Skeletal muscle satellite cell (primary cell): Measurements from ENCODE around the gene ST8SIA3.
"Not testable (repeated sequence)": the region's sequence is repeated elsewhere in the genome, so short reads cannot be mapped to it uniquely, and the experiment has no call there.

Experiments
- H3K27me3 ChIP-seq: 2 replicates; pipeline ENCODE4 v1.7.0; 2013; ENCODE audit warnings: low read length; ENCODE audit not compliant: control insufficient read depth, insufficient read depth
- H3K36me3 ChIP-seq: 2 replicates; pipeline ENCODE4 v1.7.0; 2013; ENCODE audit warnings: mild to moderate bottlenecking, control low read depth, low read length; ENCODE audit not compliant: insufficient read depth
- H3K4me1 ChIP-seq: 2 replicates; pipeline ENCODE4 v1.7.0; 2013; ENCODE audit warnings: low read length; ENCODE audit not compliant: control insufficient read depth, insufficient read depth
- H3K4me2 ChIP-seq: 2 replicates; pipeline ENCODE4 v1.7.0; 2013; ENCODE audit warnings: mild to moderate bottlenecking, low read length
- H3K4me3 ChIP-seq: 2 replicates; pipeline ENCODE4 v1.7.0; 2013; ENCODE audit warnings: low read length
- H3K9ac ChIP-seq: 2 replicates; pipeline ENCODE4 v1.7.0; 2013; ENCODE audit warnings: mild to moderate bottlenecking, low read depth, low read length, moderate library complexity
- H3K9me3 ChIP-seq: replicated peaks from 2 replicates; pipeline ENCODE4 v1.7.0; 2013; ENCODE audit warnings: mild to moderate bottlenecking, control low read depth, low read length

The ST8SIA3 gene

GRCh38 chr18:57372444-57372843 is 20.1 kb downstream of the ST8SIA3 start:
- no peaks in the 10 kb centered on the region for H3K9me3 ChIP-seq
- no peaks in the 10 kb centered on the region for H3K36me3 ChIP-seq
- no peak overlapping the region for H3K9ac ChIP-seq
- no peaks in the 10 kb centered on the region for H3K4me1 ChIP-seq
- no peaks in the 10 kb centered on the region for H3K27me3 ChIP-seq
- H3K4me2 ChIP-seq: no peak overlapping the region
- H3K4me3 ChIP-seq: no peak overlapping the region

GRCh38 chr18:57373017-57373416 is 20.7 kb downstream of the ST8SIA3 start:
- Histone ChIP-seq H3K27me3 (no peaks in the 10 kb centered on the region), H3K9ac (no peak overlapping the region), H3K36me3 (no peaks in the 10 kb centered on the region), H3K9me3 (no peaks in the 10 kb centered on the region), H3K4me2 (no peak overlapping the region), H3K4me1 (no peaks in the 10 kb centered on the region), H3K4me3 (no peak overlapping the region)

- Histone ChIP-seq H3K27me3 (peaks cover 3% of the 10 kb centered on the region), H3K9ac (no peak overlapping the region), H3K4me3 (no peak overlapping the region), H3K4me1 (no peaks in the 10 kb centered on the region), H3K36me3 (no peaks in the 10 kb centered on the region), H3K4me2 (no peak overlapping the region), H3K9me3 (no peaks in the 10 kb centered on the region)
Observed at GRCh38 chr18:57376503-57376902, 24.1 kb downstream of the ST8SIA3 start.

- Histone ChIP-seq H3K4me2 (no peak overlapping the region), H3K4me3 (no peak overlapping the region), H3K9ac (no peak overlapping the region), H3K4me1 (no peaks in the 10 kb centered on the region), H3K27me3 (no peaks in the 10 kb centered on the region), H3K36me3 (no peaks in the 10 kb centered on the region), H3K9me3 (no peaks in the 10 kb centered on the region)
Observed at GRCh38 chr18:57389271-57389670, 36.9 kb downstream of the ST8SIA3 start.

- Histone ChIP-seq H3K9me3 (no peaks in the 10 kb centered on the region), H3K4me1 (no peaks in the 10 kb centered on the region), H3K4me3 (no peak overlapping the region), H3K36me3 (no peaks in the 10 kb centered on the region), H3K27me3 (no peaks in the 10 kb centered on the region), H3K4me2 (no peak overlapping the region), H3K9ac (no peak overlapping the region)
Observed at GRCh38 chr18:57390044-57390443, 37.7 kb downstream of the ST8SIA3 start.

GRCh38 chr18:57394749-57395148 is 42.4 kb downstream of the ST8SIA3 start:
- not testable (repeated sequence) for H3K27me3 ChIP-seq, H3K4me2 ChIP-seq, H3K4me1 ChIP-seq, H3K4me3 ChIP-seq, H3K9me3 ChIP-seq, H3K9ac ChIP-seq, H3K36me3 ChIP-seq

GRCh38 chr18:57396831-57397230 is 44.5 kb downstream of the ST8SIA3 start:
- not testable (repeated sequence) for H3K4me3 ChIP-seq, H3K36me3 ChIP-seq, H3K9me3 ChIP-seq, H3K27me3 ChIP-seq, H3K4me1 ChIP-seq, H3K4me2 ChIP-seq, H3K9ac ChIP-seq

GRCh38 chr18:57397440-57398132 is 45.2 kb downstream of the ST8SIA3 start:
- no peak overlapping the region for H3K4me2 ChIP-seq
- no peak overlapping the region for H3K4me3 ChIP-seq
- no peaks in the 10 kb centered on the region for H3K27me3 ChIP-seq
- H3K36me3 ChIP-seq: no peaks in the 10 kb centered on the region
- H3K9me3 ChIP-seq: no peaks in the 10 kb centered on the region
- H3K9ac ChIP-seq: no peak overlapping the region
- no peaks in the 10 kb centered on the region for H3K4me1 ChIP-seq

GRCh38 chr18:57404345-57404744 is 52.0 kb downstream of the ST8SIA3 start:
- H3K36me3 ChIP-seq: no peaks in the 10 kb centered on the region
- no peaks in the 10 kb centered on the region for H3K4me1 ChIP-seq
- no peak overlapping the region for H3K4me2 ChIP-seq
- H3K9ac ChIP-seq: no peak overlapping the region
- no peak overlapping the region for H3K4me3 ChIP-seq
- no peaks in the 10 kb centered on the region for H3K9me3 ChIP-seq
- no peaks in the 10 kb centered on the region for H3K27me3 ChIP-seq

GRCh38 chr18:57409650-57410049 is 57.3 kb downstream of the ST8SIA3 start:
- no peaks in the 10 kb centered on the region for H3K4me1 ChIP-seq
- H3K36me3 ChIP-seq: no peaks in the 10 kb centered on the region
- no peaks in the 10 kb centered on the region for H3K9me3 ChIP-seq
- H3K4me3 ChIP-seq: no peak overlapping the region
- H3K9ac ChIP-seq: no peak overlapping the region
- H3K27me3 ChIP-seq: peaks cover 4% of the 10 kb centered on the region
- no peak overlapping the region for H3K4me2 ChIP-seq

- H3K4me1 ChIP-seq: no peaks in the 10 kb centered on the region
- peaks cover 4% of the 10 kb centered on the region for H3K27me3 ChIP-seq
- H3K4me2 ChIP-seq: no peak overlapping the region
- H3K4me3 ChIP-seq: no peak overlapping the region
- no peaks in the 10 kb centered on the region for H3K9me3 ChIP-seq
- H3K36me3 ChIP-seq: no peaks in the 10 kb centered on the region
- H3K9ac ChIP-seq: no peak overlapping the region
Observed at GRCh38 chr18:57410749-57411148, 58.4 kb downstream of the ST8SIA3 start.

GRCh38 chr18:57416542-57416941 is 64.2 kb downstream of the ST8SIA3 start:
- Histone ChIP-seq H3K4me2 (no peak overlapping the region), H3K27me3 (peaks cover 4% of the 10 kb centered on the region), H3K4me1 (no peaks in the 10 kb centered on the region), H3K36me3 (no peaks in the 10 kb centered on the region), H3K9me3 (no peaks in the 10 kb centered on the region), H3K4me3 (no peak overlapping the region), H3K9ac (no peak overlapping the region)
